GM21576 (cell line): ENCODE results near the gene SAP30.

ENCODE experiments used
- ATAC-seq: cut with Tn5 transposase; IDR thresholded peaks from one replicate; pipeline ENCODE4 v1.9.1; 2021; ENCODE audit warnings: mild to moderate bottlenecking, moderate library complexity; ENCODE audit not compliant: unreplicated experiment

The SAP30 gene, protein sequence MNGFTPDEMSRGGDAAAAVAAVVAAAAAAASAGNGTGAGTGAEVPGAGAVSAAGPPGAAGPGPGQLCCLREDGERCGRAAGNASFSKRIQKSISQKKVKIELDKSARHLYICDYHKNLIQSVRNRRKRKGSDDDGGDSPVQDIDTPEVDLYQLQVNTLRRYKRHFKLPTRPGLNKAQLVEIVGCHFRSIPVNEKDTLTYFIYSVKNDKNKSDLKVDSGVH

DNA sequence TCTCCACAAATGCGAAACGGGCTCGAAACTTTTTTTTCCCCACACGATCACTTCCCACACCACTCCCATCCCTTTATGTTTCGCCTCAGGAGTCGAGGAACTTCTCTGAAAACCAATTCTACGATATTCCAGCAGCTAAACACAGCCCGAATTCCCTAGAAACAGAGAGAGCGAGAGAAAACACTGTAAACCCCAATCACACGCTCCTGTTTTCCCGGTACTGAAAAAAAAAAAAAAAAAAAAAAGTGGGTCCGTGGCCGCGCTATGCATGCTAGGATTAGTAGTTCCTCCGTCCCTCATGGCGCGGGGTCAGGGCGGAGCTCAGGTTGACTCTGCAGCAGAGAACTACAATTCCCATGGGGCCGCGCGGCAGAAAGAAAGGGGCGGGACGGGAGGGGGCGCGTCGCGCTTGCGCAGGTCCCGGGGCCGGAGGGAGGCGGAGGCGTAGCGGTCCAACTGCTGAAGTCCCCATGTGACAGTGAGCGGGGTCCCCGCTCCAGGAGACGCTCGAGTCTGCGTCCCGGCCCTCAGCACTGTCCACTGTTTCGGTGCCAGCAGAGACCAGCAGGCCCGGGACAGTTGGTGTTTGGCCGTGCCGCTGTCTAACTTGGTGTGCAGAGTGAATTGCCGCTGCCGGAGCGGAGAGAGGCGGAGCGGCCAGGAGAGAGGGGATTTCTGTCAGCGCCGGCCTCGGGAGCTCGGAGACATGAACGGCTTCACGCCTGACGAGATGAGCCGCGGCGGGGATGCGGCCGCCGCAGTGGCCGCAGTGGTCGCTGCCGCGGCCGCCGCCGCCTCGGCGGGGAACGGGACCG is at the start of gene SAP30:
Gene SAP30 (plus strand): TSS at position 478 of the 815 bp plus-strand sequence. CDS start 229 bp downstream, at position 707.
- peak; percentile 69 for ATAC-seq

DNA sequence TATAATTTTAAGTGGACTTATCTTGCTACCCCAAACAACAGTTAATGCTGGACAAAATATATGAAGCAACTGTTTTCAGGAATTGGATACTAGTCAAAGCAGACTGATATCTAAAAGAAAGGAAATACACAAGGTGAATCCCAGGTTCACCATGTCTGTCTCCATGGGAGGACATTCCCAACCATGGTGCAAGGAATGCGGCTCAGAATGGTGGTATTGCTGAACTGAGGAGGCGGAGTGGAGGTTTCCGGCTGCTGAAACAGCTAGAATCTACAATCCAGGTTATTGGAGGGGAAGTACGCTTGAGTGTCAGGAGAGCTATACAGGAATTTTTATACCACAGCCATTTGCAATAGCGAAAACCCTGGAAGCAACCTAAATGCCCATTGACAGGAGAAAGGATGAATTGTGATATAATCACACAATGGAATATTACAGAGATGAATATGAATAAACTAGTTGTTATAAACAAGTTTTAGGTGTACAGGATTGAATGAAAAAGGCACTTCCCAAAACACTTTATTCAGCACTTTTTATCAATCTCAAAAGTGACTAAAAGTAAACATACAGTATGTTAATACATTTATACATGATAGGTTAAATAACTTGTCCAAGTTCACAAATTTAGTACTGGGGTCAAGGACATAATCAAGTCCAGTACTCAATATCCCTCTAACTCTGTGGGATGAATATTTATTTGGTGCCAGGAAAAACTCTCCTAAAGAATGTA is 45.6 kb upstream of the SAP30 start:
- no peak for ATAC-seq

DNA sequence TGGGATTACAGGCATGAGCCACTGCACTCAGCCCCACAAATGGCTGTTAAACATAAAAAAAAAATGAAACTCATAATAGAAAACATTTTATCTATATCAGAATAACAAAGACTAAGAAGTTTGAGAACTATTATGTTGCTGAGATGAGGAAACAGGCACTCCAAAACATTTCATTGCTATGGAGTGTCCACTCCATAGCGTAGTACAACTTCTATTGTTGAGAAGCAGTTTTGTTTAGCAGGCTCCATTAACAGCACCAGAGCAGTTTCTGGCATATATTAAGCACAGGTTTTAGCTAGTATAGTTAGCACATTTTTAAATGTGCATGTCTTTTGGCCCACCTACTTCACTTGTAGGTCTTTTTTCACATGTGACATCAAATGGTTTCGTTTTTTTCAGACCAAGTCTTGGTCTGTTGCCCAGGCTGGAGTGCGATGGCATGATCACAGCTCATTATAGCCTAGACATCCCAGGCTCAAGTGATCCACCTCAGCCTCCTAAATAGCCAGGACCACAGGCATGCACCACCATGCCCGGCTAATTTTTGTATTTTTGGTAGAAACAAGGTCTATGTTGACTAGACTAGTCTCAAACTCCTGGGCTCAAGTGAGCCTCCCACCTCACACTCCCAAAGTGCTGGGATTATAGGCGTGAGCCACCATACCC is 42.4 kb upstream of the SAP30 start:
- no peak for ATAC-seq

DNA sequence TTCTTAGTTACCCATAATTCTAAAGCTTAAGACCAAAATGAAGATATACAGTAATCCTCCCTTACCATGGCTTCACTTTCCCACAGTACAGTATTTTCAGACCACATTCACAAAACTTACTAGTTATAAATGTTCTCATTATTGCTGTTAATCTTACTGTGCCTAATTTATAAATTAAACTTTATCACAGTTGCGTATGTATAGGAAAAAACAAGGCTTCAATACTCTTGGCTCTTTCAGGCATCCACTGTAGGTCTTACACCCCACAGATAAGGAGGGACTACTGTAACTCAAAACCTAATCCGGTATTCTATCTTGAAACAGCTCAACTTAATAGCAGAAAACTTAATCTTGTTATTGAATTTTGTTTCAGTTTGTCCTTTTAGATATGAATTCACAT is 40.2 kb upstream of the SAP30 start:
- ATAC-seq: no peak

DNA sequence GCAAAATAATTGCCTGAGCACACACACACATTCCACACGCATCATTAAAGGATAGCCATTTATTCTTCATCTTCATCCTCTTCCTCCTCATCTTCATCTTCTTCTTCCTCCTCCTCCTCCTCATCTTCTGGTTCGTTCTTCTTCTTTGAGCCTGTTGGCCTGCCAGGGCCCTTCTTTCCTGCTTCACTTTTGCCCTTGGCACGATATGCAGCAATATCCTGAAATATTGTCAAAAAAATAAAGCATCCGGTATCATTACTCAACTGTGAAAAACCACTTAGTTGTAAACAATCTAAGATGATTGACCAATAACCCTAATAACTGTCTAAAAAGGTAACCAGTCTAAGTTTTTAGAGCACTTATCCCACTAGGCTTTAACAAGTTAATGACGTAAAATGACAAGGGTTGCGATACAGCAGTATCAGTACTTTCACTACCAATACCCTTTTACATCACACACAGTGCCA is 38.7 kb upstream of the SAP30 start:
- no peak for ATAC-seq

GRCh38 chr4:173332963-173333657 is 37.6 kb upstream of the SAP30 start:
- no peak for ATAC-seq

- no peak for ATAC-seq
Measured at GRCh38 chr4:173333658-173334084, 37.1 kb upstream of the SAP30 start.

DNA sequence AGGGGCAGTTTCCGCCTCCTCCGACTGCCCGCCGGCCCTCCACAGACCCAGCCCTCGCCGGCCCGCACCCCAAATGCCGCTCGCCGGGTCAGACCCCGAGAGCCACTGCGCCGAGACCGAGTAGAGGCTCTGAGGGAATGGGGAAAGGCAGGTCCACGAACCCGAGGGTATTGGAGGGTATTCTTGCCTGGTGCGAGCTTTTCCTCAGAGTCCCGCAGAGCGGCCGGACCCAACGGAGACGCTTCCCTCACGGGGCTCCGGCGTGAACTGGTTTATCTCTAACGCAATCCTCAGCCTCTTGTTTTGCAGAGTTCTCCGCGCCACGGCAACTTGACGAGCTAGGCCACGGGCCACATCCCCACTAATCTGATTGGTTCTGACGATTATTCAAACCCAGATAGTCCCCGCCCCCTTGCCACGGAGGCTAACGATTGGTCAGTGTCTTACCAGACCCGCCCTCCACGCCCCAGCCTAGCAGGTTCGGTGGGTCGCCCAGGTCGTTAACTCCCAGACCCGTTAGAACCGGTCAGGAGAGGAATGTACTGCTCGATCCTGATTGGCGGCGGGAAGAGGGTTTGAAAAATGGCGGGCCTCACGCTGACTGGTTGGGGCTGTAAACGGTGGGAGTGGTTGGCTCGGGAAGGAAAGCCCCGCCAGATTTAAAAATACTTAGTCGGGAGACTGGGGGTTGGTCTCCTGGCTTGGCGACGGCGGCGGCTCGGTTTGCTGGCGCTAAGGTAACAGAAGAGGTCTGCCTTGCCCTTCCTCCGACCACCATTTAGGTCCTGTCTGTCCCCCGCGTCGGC is 36.5 kb upstream of the SAP30 start, which contains the start of gene HMGB2:
Gene HMGB2 (minus strand): TSS at position 274 of the 806 bp plus-strand sequence. CDS start 709 bp downstream, outside the sequence.
- peak; percentile 89 for ATAC-seq

- peak; percentile 29 for ATAC-seq
Measured at GRCh38 chr4:173334891-173335752, 35.6 kb upstream of the SAP30 start.

DNA sequence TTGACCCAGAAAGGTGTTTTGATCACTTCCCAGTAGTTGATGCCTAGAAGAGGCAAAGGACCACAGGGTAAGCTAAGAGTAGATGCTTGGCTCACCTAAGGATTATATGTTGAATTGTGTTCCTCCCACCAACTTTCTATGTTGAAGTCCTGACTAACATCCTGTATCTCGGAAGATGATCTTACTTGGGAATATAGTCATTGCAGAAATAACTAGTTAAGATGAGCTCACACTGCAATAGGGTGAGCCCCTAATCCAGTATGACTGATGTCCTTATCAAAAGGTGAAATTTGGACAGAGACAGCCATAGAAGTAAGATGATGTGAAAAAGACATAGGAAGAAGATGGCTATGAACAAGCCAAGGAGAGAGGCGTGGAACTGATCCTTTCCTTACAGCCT is 33.3 kb upstream of the SAP30 start:
- no peak for ATAC-seq

- no peak for ATAC-seq
Measured at GRCh38 chr4:173343832-173344397, 26.8 kb upstream of the SAP30 start.

DNA sequence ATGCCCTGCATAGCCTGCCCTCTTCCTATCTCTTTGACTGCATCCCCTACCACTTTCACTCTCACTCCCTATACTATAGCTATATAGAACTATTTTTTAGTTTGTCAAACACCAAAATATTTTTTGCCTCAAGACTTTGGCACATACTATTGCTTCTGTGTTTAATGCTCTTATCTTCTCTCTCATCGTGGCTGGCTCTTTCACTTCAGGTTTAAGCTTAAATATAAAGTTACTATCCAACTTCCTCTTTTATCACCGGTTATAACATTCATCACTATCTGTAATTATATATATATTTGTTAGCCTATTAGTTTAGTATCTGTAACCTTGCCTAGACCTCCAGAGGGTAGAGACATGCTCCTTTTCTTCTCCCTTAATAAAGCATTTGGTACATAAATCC is 25.1 kb upstream of the SAP30 start:
- peak; percentile 60 for ATAC-seq

DNA sequence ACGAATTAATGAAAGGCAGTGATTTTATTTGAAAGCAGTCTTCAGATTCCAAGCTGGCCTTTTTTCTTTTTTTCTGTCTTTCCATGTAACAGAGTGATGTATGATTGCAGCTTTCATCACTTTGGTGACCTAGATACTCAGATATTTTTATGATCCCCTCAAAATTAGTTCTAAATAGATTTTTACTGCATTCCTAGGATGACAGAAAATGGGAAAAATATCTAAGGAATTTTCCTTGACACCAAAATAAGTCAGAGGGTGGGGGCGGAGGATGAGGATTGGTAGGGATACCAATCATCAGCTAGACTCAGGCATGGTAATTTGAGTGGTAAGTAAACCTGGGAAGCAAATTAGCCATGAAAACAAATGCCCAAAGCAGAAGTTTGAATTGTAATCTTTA is 24.7 kb upstream of the SAP30 start:
- no peak for ATAC-seq

GRCh38 chr4:173347467-173347866 is 23.3 kb upstream of the SAP30 start:
- ATAC-seq: no peak

GRCh38 chr4:173357939-173358338 is 12.8 kb upstream of the SAP30 start:
- no peak for ATAC-seq

GRCh38 chr4:173360587-173361221 is 10.1 kb upstream of the SAP30 start:
- no peak for ATAC-seq

DNA sequence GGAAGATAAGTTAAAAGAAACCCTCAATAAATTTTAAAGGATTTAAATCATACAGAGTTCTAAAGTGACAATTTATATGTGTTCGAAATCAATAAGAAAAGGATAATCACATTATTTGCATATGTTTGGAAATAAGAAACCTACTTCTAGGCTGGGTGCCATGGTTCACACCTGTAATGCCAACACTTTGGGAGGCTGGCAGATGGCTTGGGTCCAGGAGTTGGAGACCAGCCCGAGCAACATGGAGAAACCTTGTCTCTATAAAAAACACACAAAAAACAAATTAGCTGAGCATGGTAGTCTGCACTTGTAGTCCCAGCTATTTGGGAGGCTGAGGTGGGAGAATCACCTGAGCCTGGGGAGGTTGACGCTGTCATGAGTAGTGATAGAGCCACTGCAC is 8.1 kb upstream of the SAP30 start:
- no peak for ATAC-seq
